ENCODE results near the gene PNLIPRP2. TPM values are rescaled to one million over a fixed set of nuclear protein-coding genes. Genes with fewer than 3 reads are reported as not detected.

The PNLIPRP2 gene
- total RNA-seq, 2 donors from 2014 or later, result 0.64 to 0.79 TPM

- Histone ChIP-seq H3K27me3 (ENCODE audit: control insufficient read depth, insufficient read depth, low read length, poor library complexity, severe bottlenecking) (no peaks in the 10 kb centered on the region), H3K36me3 (ENCODE audit: control insufficient read depth, insufficient read depth, low read length) (no peaks in the 10 kb centered on the region), H3K9ac (ENCODE audit: extremely low read depth, low read length, poor library complexity, severe bottlenecking) (no peak overlapping the region), H3K9me3 (ENCODE audit: control insufficient read depth, low read length) (no peaks in the 10 kb centered on the region), H3K4me1 (ENCODE audit: control insufficient read depth, insufficient read depth, low read length) (peaks cover 13% of the 10 kb centered on the region), H3K4me3 (ENCODE audit: low read length) (no peak overlapping the region), H3K27ac (ENCODE audit: low read depth, low read length) (no peak overlapping the region)
- Mint-ChIP-seq H3K27ac (no peak overlapping the region), H3K4me3 (no peak overlapping the region), H3K4me1 (peaks cover 28% of the 10 kb centered on the region), H3K9me3 (peaks cover 1% of the 10 kb centered on the region), H3K36me3 (ENCODE audit: low read depth) (no peaks in the 10 kb centered on the region), H3K27me3 (ENCODE audit: insufficient read depth) (no peaks in the 10 kb centered on the region)
- no peak for TF ChIP-seq CTCF (conservative IDR thresholded peaks at IDR 0.05)
- DNase-seq, result no peak
- WGBS, 2 experiments (ENCODE audit: insufficient coverage in 1 of 2, insufficient read length in 1 of 2), result 93 to 95% methylated on average over 9 to 11 of the region's 11 CpGs
These were observed 63.1 kb downstream of the PNLIPRP2 start for GRCh38 chr10:116683821-116684220.

- Histone ChIP-seq H3K27ac (ENCODE audit: low read depth, low read length) (no peak overlapping the region), H3K4me1 (ENCODE audit: control insufficient read depth, insufficient read depth, low read length) (peaks cover 13% of the 10 kb centered on the region), H3K9ac (ENCODE audit: extremely low read depth, low read length, poor library complexity, severe bottlenecking) (no peak overlapping the region), H3K9me3 (ENCODE audit: control insufficient read depth, low read length) (no peaks in the 10 kb centered on the region), H3K4me3 (ENCODE audit: low read length) (no peak overlapping the region), H3K36me3 (ENCODE audit: control insufficient read depth, insufficient read depth, low read length) (no peaks in the 10 kb centered on the region), H3K27me3 (ENCODE audit: control insufficient read depth, insufficient read depth, low read length, poor library complexity, severe bottlenecking) (no peaks in the 10 kb centered on the region)
- H3K9me3 Mint-ChIP-seq, result peaks cover 1% of the 10 kb centered on the region
- no peak overlapping the region for H3K4me3 Mint-ChIP-seq
- no peak overlapping the region for H3K27ac Mint-ChIP-seq
- no peaks in the 10 kb centered on the region for H3K27me3 Mint-ChIP-seq (ENCODE audit: insufficient read depth)
- 94 to 96% methylated on average over 5 of the region's 5 CpGs for WGBS, 2 experiments (ENCODE audit: insufficient coverage in 1 of 2, insufficient read length in 1 of 2)
- no peak for TF ChIP-seq CTCF (conservative IDR thresholded peaks at IDR 0.05)
- no peak for DNase-seq
- H3K4me1 Mint-ChIP-seq, result peaks cover 29% of the 10 kb centered on the region
- no peaks in the 10 kb centered on the region for H3K36me3 Mint-ChIP-seq (ENCODE audit: low read depth)
These were observed 64.0 kb downstream of the PNLIPRP2 start for GRCh38 chr10:116684781-116685180.

GRCh38 chr10:116685807-116686206, 65.1 kb downstream of the PNLIPRP2 start:
- H3K27ac ChIP-seq (ENCODE audit: low read depth, low read length), result no peak overlapping the region

More at GRCh38 chr10:116685807-116686206, 65.1 kb downstream of the PNLIPRP2 start:
- no peaks in the 10 kb centered on the region for H3K36me3 Mint-ChIP-seq (ENCODE audit: low read depth)
- Histone ChIP-seq H3K36me3 (ENCODE audit: control insufficient read depth, insufficient read depth, low read length) (no peaks in the 10 kb centered on the region), H3K4me3 (ENCODE audit: low read length) (no peak overlapping the region), H3K9ac (ENCODE audit: extremely low read depth, low read length, poor library complexity, severe bottlenecking) (no peak overlapping the region), H3K27me3 (ENCODE audit: control insufficient read depth, insufficient read depth, low read length, poor library complexity, severe bottlenecking) (no peaks in the 10 kb centered on the region), H3K4me1 (ENCODE audit: control insufficient read depth, insufficient read depth, low read length) (peaks cover 13% of the 10 kb centered on the region), H3K9me3 (ENCODE audit: control insufficient read depth, low read length) (no peaks in the 10 kb centered on the region)
- H3K27me3 Mint-ChIP-seq (ENCODE audit: insufficient read depth), result no peaks in the 10 kb centered on the region
- H3K27ac Mint-ChIP-seq, result no peak overlapping the region
- no peak for DNase-seq
- no peak for TF ChIP-seq CTCF (conservative IDR thresholded peaks at IDR 0.05)
- no peak overlapping the region for H3K4me3 Mint-ChIP-seq
- H3K4me1 Mint-ChIP-seq, result peaks cover 35% of the 10 kb centered on the region
- 80 to 98% methylated on average over 1 to 6 of the region's 6 CpGs for WGBS, 2 experiments (ENCODE audit: insufficient coverage in 1 of 2, insufficient read length in 1 of 2)
- peaks cover 1% of the 10 kb centered on the region for H3K9me3 Mint-ChIP-seq

Measured in endodermal cell (in vitro differentiated cells).